GM21786 (cell line): ENCODE measurements around the gene NLN.
"Not testable (repeated sequence)": the region's sequence is repeated elsewhere in the genome, so short reads cannot be mapped to it uniquely, and the experiment has no call there.

ENCODE experiments used
- ATAC-seq: cut with Tn5 transposase; IDR thresholded peaks from one replicate; pipeline ENCODE4 v1.9.1; 2021; ENCODE audit not compliant: unreplicated experiment

NLN gene

GRCh38 chr5:65866837-65867521 lies 145.0 kb downstream of the NLN start:
- no peak for ATAC-seq

GRCh38 chr5:65867542-65868195 lies 145.7 kb downstream of the NLN start:
- ATAC-seq = no peak

- no peak for ATAC-seq
These were observed 146.5 kb downstream of the NLN start for GRCh38 chr5:65868509-65868908.

- ATAC-seq = no peak
These were observed 149.2 kb downstream of the NLN start for GRCh38 chr5:65871182-65871581.

GRCh38 chr5:65871776-65872175 lies 149.8 kb downstream of the NLN start:
- not testable (repeated sequence) for ATAC-seq

GRCh38 chr5:65873181-65873750 lies 151.3 kb downstream of the NLN start:
- ATAC-seq = no peak

- ATAC-seq = no peak
These were observed 152.2 kb downstream of the NLN start for GRCh38 chr5:65874241-65874640.

GRCh38 chr5:65876496-65876895 lies 154.5 kb downstream of the NLN start:
- ATAC-seq = no peak

GRCh38 chr5:65876970-65877369 lies 155.0 kb downstream of the NLN start:
- ATAC-seq = no peak
